ENCODE results near the gene SLC9A9. TPM values are rescaled to one million over a fixed set of nuclear protein-coding genes. Genes with fewer than 3 reads are reported as not detected.

SLC9A9 gene
- total RNA-seq, 1 experiment from 2014 or later = 1.4 TPM

GRCh38 chr3:143480344-143480743, 367.9 kb downstream of the SLC9A9 start:
- in situ Hi-C loops (cut with HindIII; ENCODE audit: low pct_unique_long_range_greater_than_20kb, low sequenced_read_pairs) = no loop called here
- peak; percentile 84 for DNase-seq (ENCODE audit: low read depth)

- in situ Hi-C loops (cut with HindIII; ENCODE audit: low pct_unique_long_range_greater_than_20kb, low sequenced_read_pairs) = no loop called here
- no peak for DNase-seq (ENCODE audit: low read depth)
Measured at GRCh38 chr3:143479727-143480126, 368.5 kb downstream of the SLC9A9 start.

GRCh38 chr3:143478115-143478693, 370.1 kb downstream of the SLC9A9 start:
- no peak for DNase-seq (ENCODE audit: low read depth)
- in situ Hi-C loops (cut with HindIII; ENCODE audit: low pct_unique_long_range_greater_than_20kb, low sequenced_read_pairs) = no loop called here

GRCh38 chr3:143476965-143477640, 371.2 kb downstream of the SLC9A9 start:
- no peak for DNase-seq (ENCODE audit: low read depth)
- in situ Hi-C loops (cut with HindIII; ENCODE audit: low pct_unique_long_range_greater_than_20kb, low sequenced_read_pairs) = no loop called here

- no peak for DNase-seq (ENCODE audit: low read depth)
- in situ Hi-C loops (cut with HindIII; ENCODE audit: low pct_unique_long_range_greater_than_20kb, low sequenced_read_pairs) = no loop called here
Measured at GRCh38 chr3:143475981-143476380, 372.3 kb downstream of the SLC9A9 start.

- DNase-seq (ENCODE audit: low read depth) = no peak
- in situ Hi-C loops (cut with HindIII; ENCODE audit: low pct_unique_long_range_greater_than_20kb, low sequenced_read_pairs) = no loop called here
Measured at GRCh38 chr3:143472731-143473523, 375.3 kb downstream of the SLC9A9 start.

GRCh38 chr3:143471705-143472104, 376.6 kb downstream of the SLC9A9 start:
- DNase-seq (ENCODE audit: low read depth) = no peak
- in situ Hi-C loops (cut with HindIII; ENCODE audit: low pct_unique_long_range_greater_than_20kb, low sequenced_read_pairs) = no loop called here

- in situ Hi-C loops (cut with HindIII; ENCODE audit: low pct_unique_long_range_greater_than_20kb, low sequenced_read_pairs) = no loop called here
Measured at GRCh38 chr3:143469159-143469558, 379.1 kb downstream of the SLC9A9 start.

GRCh38 chr3:143465666-143466065, 382.6 kb downstream of the SLC9A9 start:
- in situ Hi-C loops (cut with HindIII; ENCODE audit: low pct_unique_long_range_greater_than_20kb, low sequenced_read_pairs) = no loop called here

More at GRCh38 chr3:143469159-143469558, 379.1 kb downstream of the SLC9A9 start:
- DNase-seq (ENCODE audit: low read depth) = no peak

GRCh38 chr3:143464850-143465249, 383.4 kb downstream of the SLC9A9 start:
- DNase-seq (ENCODE audit: low read depth) = peak; percentile 81
- in situ Hi-C loops (cut with HindIII; ENCODE audit: low pct_unique_long_range_greater_than_20kb, low sequenced_read_pairs) = no loop called here

More at GRCh38 chr3:143465666-143466065, 382.6 kb downstream of the SLC9A9 start:
- DNase-seq (ENCODE audit: low read depth) = peak; percentile 66

- in situ Hi-C loops (cut with HindIII; ENCODE audit: low pct_unique_long_range_greater_than_20kb, low sequenced_read_pairs) = no loop called here
- no peak for DNase-seq (ENCODE audit: low read depth)
Measured at GRCh38 chr3:143455480-143455879, 392.8 kb downstream of the SLC9A9 start.

- no peak for DNase-seq (ENCODE audit: low read depth)
- in situ Hi-C loops (cut with HindIII; ENCODE audit: low pct_unique_long_range_greater_than_20kb, low sequenced_read_pairs) = no loop called here
Measured at GRCh38 chr3:143450632-143451031, 397.6 kb downstream of the SLC9A9 start.

- DNase-seq (ENCODE audit: low read depth) = no peak
- in situ Hi-C loops (cut with HindIII; ENCODE audit: low pct_unique_long_range_greater_than_20kb, low sequenced_read_pairs) = no loop called here
Measured at GRCh38 chr3:143447491-143447890, 400.8 kb downstream of the SLC9A9 start.

- no peak for DNase-seq (ENCODE audit: low read depth)
- in situ Hi-C loops (cut with HindIII; ENCODE audit: low pct_unique_long_range_greater_than_20kb, low sequenced_read_pairs) = no loop called here
Measured at GRCh38 chr3:143445118-143445517, 403.1 kb downstream of the SLC9A9 start.

GRCh38 chr3:143443851-143444331, 404.4 kb downstream of the SLC9A9 start:
- in situ Hi-C loops (cut with HindIII; ENCODE audit: low pct_unique_long_range_greater_than_20kb, low sequenced_read_pairs) = no loop called here
- peak; percentile 86 for DNase-seq (ENCODE audit: low read depth)

GRCh38 chr3:143442814-143443447, 405.3 kb downstream of the SLC9A9 start:
- in situ Hi-C loops (cut with HindIII; ENCODE audit: low pct_unique_long_range_greater_than_20kb, low sequenced_read_pairs) = no loop called here
- DNase-seq (ENCODE audit: low read depth) = no peak

- in situ Hi-C loops (cut with HindIII; ENCODE audit: low pct_unique_long_range_greater_than_20kb, low sequenced_read_pairs) = no loop called here
- no peak for DNase-seq (ENCODE audit: low read depth)
Measured at GRCh38 chr3:143441516-143442171, 406.6 kb downstream of the SLC9A9 start.

GRCh38 chr3:143439817-143440216, 408.5 kb downstream of the SLC9A9 start:
- in situ Hi-C loops (cut with HindIII; ENCODE audit: low pct_unique_long_range_greater_than_20kb, low sequenced_read_pairs) = no loop called here
- DNase-seq (ENCODE audit: low read depth) = no peak
